H1 (cell line): ENCODE measurements around the gene HJURP. TPM values are rescaled to one million over a fixed set of nuclear protein-coding genes. Genes with fewer than 3 reads are reported as not detected.
A peak's percentile ranks its signal among the peaks of the same experiment; 100 is the strongest.

Experiments
- CTCF ChIA-PET: fragments of 300-600 bp; sonication (Branson Sonifier 250); formaldehyde crosslinking; loops from one replicate; lab custom pipeline; 2021; ENCODE audit not compliant: partially characterized antibody; lab: Charles Lee
- POLR2A ChIA-PET: fragments of 300-600 bp; sonication (Branson Sonifier 250); formaldehyde crosslinking; loops from one replicate; lab custom pipeline; 2021; ENCODE audit warnings: inconsistent platforms; ENCODE audit not compliant: partially characterized antibody; lab: Charles Lee
- DNase-seq, 2 experiments: peaks; one replicate each; pipeline versions ENCODE4 v3.0.0 to v3.0.0-alpha.2; 2010 to 2022; ENCODE audit warnings: low spot score in 2 of 2, low read depth in 1 of 2, mixed read lengths in 1 of 2
- FAIRE-seq: peaks from 2 replicates; lab custom pipeline; 2011; peaks lifted over from hg19 to GRCh38; lab: Jason Lieb, UNC
- H2AFZ ChIP-seq: 2 replicates; pipeline ENCODE4 v1.8.1; 2012; ENCODE audit warnings: low read length, inconsistent platforms
- H2AK5ac ChIP-seq: 2 replicates; pipeline ENCODE4 v1.6.1; 2013; ENCODE audit warnings: low read depth, low read length
- H2BK120ac ChIP-seq: replicated peaks from 2 replicates; pipeline ENCODE3; 2013; ENCODE audit warnings: low read depth, low read length, inconsistent platforms
- H2BK12ac ChIP-seq: 2 replicates; pipeline ENCODE4 v1.6.1; 2013; ENCODE audit warnings: low read depth, low read length
- H2BK15ac ChIP-seq: 2 replicates; pipeline ENCODE4 v1.6.1; 2013; ENCODE audit warnings: low read length
- H2BK20ac ChIP-seq: 2 replicates; pipeline ENCODE4 v1.6.1; 2013; ENCODE audit warnings: low read length
- H2BK5ac ChIP-seq: 2 replicates; pipeline ENCODE4 v1.6.1; 2013; ENCODE audit warnings: low read depth, low read length
- H3K14ac ChIP-seq: 2 replicates; pipeline ENCODE4 v1.6.1; 2013; ENCODE audit warnings: inconsistent platforms; ENCODE audit not compliant: insufficient read length
- H3K18ac ChIP-seq: 2 replicates; pipeline ENCODE4 v1.6.1; 2013; ENCODE audit warnings: low read length; ENCODE audit errors: extremely low read depth
- H3K23ac ChIP-seq: 2 replicates; pipeline ENCODE4 v1.6.1; 2013; ENCODE audit warnings: inconsistent platforms; ENCODE audit not compliant: insufficient read length
- H3K23me2 ChIP-seq: 2 replicates; pipeline ENCODE4 v1.6.1; 2013; ENCODE audit warnings: low read depth, low read length
- H3K27ac ChIP-seq: 2 replicates; pipeline ENCODE4 v1.6.1; 2011; ENCODE audit warnings: low read depth, low read length, inconsistent platforms
- H3K27me3 ChIP-seq, 4 experiments: replicated peaks in 1 of 4; 1 replicate in 1 of 4; 2 replicates in 3 of 4; pipeline versions ENCODE4 v1.6.1 to v1.8.1; 2011 to 2013; ENCODE audit warnings: low read length in 3 of 4, mild to moderate bottlenecking in 3 of 4, inconsistent platforms in 2 of 4, mixed read lengths in 2 of 4, moderate library complexity in 1 of 4; ENCODE audit not compliant: control insufficient read depth in 3 of 4, insufficient read depth in 3 of 4; ENCODE audit errors: extremely low read depth in 1 of 4
- H3K36me3 ChIP-seq, 4 experiments: 2 replicates each; pipeline versions ENCODE4 v1.6.1 to v1.8.1; 2011 to 2013; ENCODE audit warnings: mild to moderate bottlenecking in 4 of 4, low read length in 3 of 4, moderate library complexity in 2 of 4, control low read depth in 1 of 4, inconsistent platforms in 1 of 4; ENCODE audit not compliant: insufficient read depth in 4 of 4, control insufficient read depth in 2 of 4
- H3K4ac ChIP-seq: replicated peaks from 2 replicates; pipeline ENCODE3; 2013; ENCODE audit warnings: low read length, low read depth, mixed read lengths, inconsistent platforms; ENCODE audit not compliant: insufficient read length
- H3K4me1 ChIP-seq, 4 experiments: replicated peaks in 1 of 4; 1 replicate in 1 of 4; 2 replicates in 3 of 4; pipeline versions ENCODE4 v1.6.1 to v1.8.1; 2011 to 2013; ENCODE audit warnings: low read length in 3 of 4, inconsistent platforms in 2 of 4, mixed read lengths in 1 of 4; ENCODE audit not compliant: insufficient read depth in 4 of 4, control insufficient read depth in 3 of 4
- H3K4me2 ChIP-seq, 2 experiments: 2 replicates each; pipeline versions ENCODE4 v1.6.1 to v1.8.1; 2011 to 2013; ENCODE audit warnings: low read depth in 2 of 2, low read length in 2 of 2, control low read depth in 1 of 2, inconsistent platforms in 1 of 2, mild to moderate bottlenecking in 1 of 2; ENCODE audit not compliant: insufficient read depth in 1 of 2
- H3K4me3 ChIP-seq, 4 experiments: fragments of 200-600, 300-600 bp in 1 of 4; sonication (generic), shearing (Covaris generic), sonication (Bioruptor Twin) in 1 of 4; 2 replicates each; pipeline versions ENCODE4 v1.5.1 to v1.8.1; 2011 to 2016; ENCODE audit warnings: low read length in 4 of 4, low read depth in 3 of 4, control low read depth in 2 of 4, inconsistent platforms in 2 of 4, mild to moderate bottlenecking in 2 of 4, mixed read lengths in 1 of 4, moderate library complexity in 1 of 4; ENCODE audit not compliant: insufficient read depth in 2 of 4; ENCODE audit errors: extremely low read depth in 1 of 4
- H3K56ac ChIP-seq: replicated peaks from 2 replicates; pipeline ENCODE3; 2013; ENCODE audit warnings: low read depth, mild to moderate bottlenecking, mixed read lengths, low read length, inconsistent platforms; ENCODE audit not compliant: insufficient read length
- H3K79me1 ChIP-seq: 2 replicates; pipeline ENCODE4 v1.6.1; 2013; ENCODE audit warnings: low read depth, low read length, control low read depth
- H3K79me2 ChIP-seq, 2 experiments: 2 replicates each; pipeline versions ENCODE4 v1.6.1 to v1.8.1; 2012 to 2013; ENCODE audit warnings: low read length in 2 of 2, mild to moderate bottlenecking in 2 of 2, inconsistent platforms in 1 of 2; ENCODE audit not compliant: insufficient read depth in 2 of 2, control insufficient read depth in 1 of 2
- H3K9ac ChIP-seq, 4 experiments: replicated peaks in 1 of 4; 1 replicate in 1 of 4; 2 replicates in 3 of 4; pipeline versions ENCODE4 v1.6.1 to v1.8.1; 2011 to 2013; ENCODE audit warnings: low read depth in 3 of 4, low read length in 3 of 4, control low read depth in 2 of 4, mild to moderate bottlenecking in 2 of 4, moderate library complexity in 2 of 4, inconsistent platforms in 1 of 4; ENCODE audit errors: extremely low read depth in 1 of 4
- H3K9me3 ChIP-seq, 2 experiments: 2 replicates each; pipeline versions ENCODE4 v1.6.1 to v1.8.1; 2012 to 2013; ENCODE audit warnings: mild to moderate bottlenecking in 2 of 2, moderate library complexity in 2 of 2, control low read depth in 1 of 2, inconsistent platforms in 1 of 2, low read depth in 1 of 2, low read length in 1 of 2, mixed read lengths in 1 of 2; ENCODE audit not compliant: insufficient read depth in 2 of 2
- H4K20me1 ChIP-seq, 2 experiments: replicated peaks in 1 of 2; 2 replicates each; pipeline versions ENCODE3 to v1.8.1; 2011 to 2013; ENCODE audit warnings: inconsistent platforms in 2 of 2, low read length in 2 of 2, mild to moderate bottlenecking in 1 of 2; ENCODE audit not compliant: insufficient read depth in 2 of 2, control insufficient read depth in 1 of 2
- H4K5ac ChIP-seq: 2 replicates; pipeline ENCODE4 v1.6.1; 2013; ENCODE audit warnings: low read length, low read depth, mixed read lengths, inconsistent platforms; ENCODE audit not compliant: insufficient read length
- H4K8ac ChIP-seq: 2 replicates; pipeline ENCODE4 v1.8.0; 2013; ENCODE audit warnings: mild to moderate bottlenecking, moderate library complexity, low read length, inconsistent platforms; ENCODE audit not compliant: insufficient read depth; ENCODE audit errors: extremely low read depth
- H4K91ac ChIP-seq: replicated peaks from 2 replicates; pipeline ENCODE3; 2013; ENCODE audit warnings: low read length, mixed read lengths, inconsistent platforms; ENCODE audit not compliant: insufficient read length
- ASH2L ChIP-seq: fragments of 200-600, 300-600 bp; sonication (generic); IDR thresholded peaks from one replicate; pipeline ENCODE4 v1.7.1; 2017; ENCODE audit warnings: low read length
- ATF2 ChIP-seq: IDR thresholded peaks from 2 replicates; pipeline ENCODE4 v1.6.1; 2012; ENCODE audit warnings: low read length, inconsistent platforms
- CEBPB ChIP-seq: IDR thresholded peaks from 2 replicates; pipeline ENCODE4 v1.6.1; 2012; ENCODE audit warnings: low read depth, low read length
- CHD2 ChIP-seq: IDR thresholded peaks from 2 replicates; pipeline ENCODE4 v1.6.1; 2012; ENCODE audit warnings: low read length, improper control_type of control experiment
- HDAC2 ChIP-seq, 2 experiments: fragments of 300-600 bp in 1 of 2; sonication (generic) in 1 of 2; IDR thresholded peaks; 2 replicates each; pipeline ENCODE4 v1.6.1; 2011 to 2012; ENCODE audit warnings: low read depth in 2 of 2, low read length in 2 of 2, mild to moderate bottlenecking in 2 of 2, moderate library complexity in 2 of 2, borderline replicate concordance in 1 of 2, inconsistent platforms in 1 of 2
- KDM4A ChIP-seq: IDR thresholded peaks from one replicate; pipeline ENCODE4 v1.7.1; 2012; ENCODE audit warnings: low read depth, mild to moderate bottlenecking, moderate library complexity, low read length, inconsistent platforms; ENCODE audit not compliant: severe bottlenecking
- MAX ChIP-seq: IDR thresholded peaks from 2 replicates; pipeline ENCODE4 v1.6.1; 2012; ENCODE audit warnings: inconsistent platforms
- PHF8 ChIP-seq: fragments of 200-600 bp; sonication (generic); conservative IDR thresholded peaks from 2 replicates; pipeline ENCODE4 v1.7.1; 2012; ENCODE audit warnings: low read depth, mild to moderate bottlenecking, inconsistent platforms, low read length, moderate library complexity
- SIRT6 ChIP-seq: IDR thresholded peaks from one replicate; pipeline ENCODE4 v1.7.1; 2012; ENCODE audit warnings: low read length, inconsistent platforms
- SP1 ChIP-seq: IDR thresholded peaks from 2 replicates; pipeline ENCODE4 v1.6.1; 2011; ENCODE audit warnings: low read depth, low read length
- WGBS, 2 experiments: shearing (Covaris generic) in 1 of 2; methylation state at CpG; one replicate each; pipeline versions ENCODE4 v1.1.6 to v1.1.7; 2013 to 2015; ENCODE audit warnings: low lambda C conversion rate in 2 of 2, mixed read lengths in 2 of 2, inconsistent platforms in 1 of 2, low coverage in 1 of 2, missing lambda C conversion rate in 1 of 2; ENCODE audit not compliant: insufficient replicate concordance in 2 of 2, insufficient coverage in 1 of 2, insufficient read length in 1 of 2; ENCODE audit errors: extremely low coverage in 1 of 2, missing lambda C conversion rate in 1 of 2; 5-methylcytosine and 5-hydroxymethylcytosine counted together
- polyA plus RNA-seq, 7 experiments: library from polyadenylated mRNA; depleted of rRNA in 3 of 7; stranded (reverse) in 5 of 7; unstranded in 2 of 7; fragments of >200 nt in 5 of 7; fragments of 200-250 nt in 2 of 7; gene quantifications; 1 replicate in 5 of 7; 2 replicates in 1 of 7; 4 replicates in 1 of 7; pipeline versions ENCODE4 v1.2.1 to v1.2.3, GENCODE V29; 2011 to 2013; ENCODE audit warnings: missing spikeins in 2 of 7, mixed read lengths in 2 of 7
- total RNA-seq: library from RNA; stranded (reverse); fragmentation: NEBNext Ultra II Directional; extraction: Animal tissue kit (Norgen Biotek cat#: 25700); gene quantifications from 2 replicates; pipeline ENCODE4 v1.2.1, GENCODE V29; 2021

The HJURP gene
- total and polyA plus RNA-seq, 2 of the 8 experiments (the other 6 are each of a cell fraction or from before 2014, with no cell fraction given), result 49.3 to 60.5 TPM

- H4K91ac ChIP-seq, result no peak overlapping the region
- H3K18ac ChIP-seq, result no peak overlapping the region
- H2BK20ac ChIP-seq, result no peak overlapping the region
- FAIRE-seq, result no peak
- no peaks in the 10 kb centered on the region for H4K20me1 ChIP-seq
- no peak overlapping the region for H3K23ac ChIP-seq
- ChIA-PET POLR2A (no interaction called here), CTCF (no interaction called here)
- H3K4me3 ChIP-seq, result no peak overlapping the region
- no peak overlapping the region for H4K8ac ChIP-seq
- H3K56ac ChIP-seq, result no peak overlapping the region
- no peak overlapping the region for H2BK120ac ChIP-seq
- H3K4me2 ChIP-seq, result no peak overlapping the region
- no peaks in the 10 kb centered on the region for H3K79me2 ChIP-seq
- H3K23me2 ChIP-seq, result no peaks in the 10 kb centered on the region
- H3K27me3 ChIP-seq, result no peaks in the 10 kb centered on the region
- no peak overlapping the region for H4K5ac ChIP-seq
- no peak overlapping the region for H2BK15ac ChIP-seq
- H2AK5ac ChIP-seq, result no peak overlapping the region
- H3K4ac ChIP-seq, result no peak overlapping the region
- no peaks in the 10 kb centered on the region for H3K79me1 ChIP-seq
- H2AFZ ChIP-seq, result no peak overlapping the region
- WGBS, 2 experiments, result 79% methylated on average over 10 of the region's 10 CpGs; no CpG with 5 or more reads in 1 of the 2 experiments
- H3K9ac ChIP-seq, result no peak overlapping the region
- H3K27ac ChIP-seq, result no peak overlapping the region
- H2BK5ac ChIP-seq, result no peak overlapping the region
- H3K36me3 ChIP-seq, result no peaks in the 10 kb centered on the region
- peaks cover 0 to 4% of the 10 kb centered on the region in 2 experiments; a peak in 2 of 4 replicates for H3K9me3 ChIP-seq
- H3K14ac ChIP-seq, result no peak overlapping the region
- no peaks in the 10 kb centered on the region for H3K4me1 ChIP-seq
- 0 out of 2 replicates have a peak overlapping the region, but pooled peaks have one; percentile 27 for H2BK12ac ChIP-seq
- DNase-seq, result peak in 1 of 2 experiments; percentile 14
- no peak for TF ChIP-seq SIRT6
- no peak for TF ChIP-seq CHD2
- TF ChIP-seq ATF2, result no peak
- no peak for TF ChIP-seq KDM4A
- no peak for TF ChIP-seq HDAC2 (IDR thresholded peaks at IDR 0.05; ENCODE audit: borderline replicate concordance in 1 of 2, low read depth in 2 of 2, low read length in 2 of 2)
- no peak for TF ChIP-seq MAX
- TF ChIP-seq CEBPB, result no peak
- TF ChIP-seq PHF8, result no peak
- no peak for TF ChIP-seq ASH2L
- no peak for TF ChIP-seq SP1
Observed at GRCh38 chr2:233807966-233808935, 46.1 kb downstream of the HJURP start.
